ENCODE measurements around the gene ING3. TPM values are rescaled to one million over a fixed set of nuclear protein-coding genes. Genes with fewer than 3 reads are reported as not detected.

The ING3 gene
- total and polyA plus RNA-seq, 9 of the 15 experiments (the other 6 are each of a cell fraction or from before 2014, with no cell fraction given) = 22.8 to 233 (median 50.4) TPM

- no peak for TF ChIP-seq RREB1 (CRISPR knock-in tag; IDR thresholded peaks at IDR 0.05)
- TF ChIP-seq ARNT (IDR thresholded peaks at IDR 0.05) = peak in 1 of 2 experiments; percentile 23; a peak in 1 of 4 replicates
- peak; percentile 71; the same call in 1 of the 2 replicates for TF ChIP-seq HMBOX1 (IDR thresholded peaks at IDR 0.05)
- TF ChIP-seq SMARCA4 (IDR thresholded peaks at IDR 0.05) = 0 out of 2 replicates have a peak, but pooled peaks have one; percentile 8
- TF ChIP-seq DDX20 (tag; IDR thresholded peaks at IDR 0.05; ENCODE audit: low read depth) = no peak
- TF ChIP-seq ZNF785 (CRISPR knock-in tag; IDR thresholded peaks at IDR 0.05) = no peak
- no peak for TF ChIP-seq TCF7 (IDR thresholded peaks at IDR 0.05; ENCODE audit: borderline replicate concordance)
- no peak for TF ChIP-seq SMARCC2 (IDR thresholded peaks at IDR 0.05; ENCODE audit: low read depth)
- no peak for TF ChIP-seq MCM2 (IDR thresholded peaks at IDR 0.05; ENCODE audit: low read depth)
- TF ChIP-seq ZNF121 (CRISPR knock-in tag; conservative IDR thresholded peaks at IDR 0.05) = no peak
- peak; percentile 96 for TF ChIP-seq DEAF1 (CRISPR knock-in tag; IDR thresholded peaks at IDR 0.05)
- peak; percentile 62; the same call in 1 of the 2 replicates for TF ChIP-seq SP1 (CRISPR knock-in tag; IDR thresholded peaks at IDR 0.05)
- no peak for TF ChIP-seq ZNF77 (CRISPR knock-in tag; IDR thresholded peaks at IDR 0.05)
- peak; percentile 54; the same call in 1 of the 2 replicates for TF ChIP-seq ATF7 (IDR thresholded peaks at IDR 0.05)
- TF ChIP-seq CBX3 (IDR thresholded peaks at IDR 0.05; ENCODE audit: borderline replicate concordance in 1 of 2, low read length in 2 of 2) = peak in 1 of 2 experiments; percentile 67; a peak in 1 of 3 replicates
- TF ChIP-seq CEBPZ (IDR thresholded peaks at IDR 0.05; ENCODE audit: borderline replicate concordance, low read depth, low read length) = no peak
These were observed 37.4 kb downstream of the ING3 start (continued) for GRCh38 chr7:120987683-120988590.
